ENCODE data around the gene TNFAIP8L3. TPM values are rescaled to one million over a fixed set of nuclear protein-coding genes. Genes with fewer than 3 reads are reported as not detected.

Gene TNFAIP8L3
- polyA plus RNA-seq, 2 of the 4 experiments (the other 2 are of a cell fraction): 0.26 to 1.8 TPM

DNA sequence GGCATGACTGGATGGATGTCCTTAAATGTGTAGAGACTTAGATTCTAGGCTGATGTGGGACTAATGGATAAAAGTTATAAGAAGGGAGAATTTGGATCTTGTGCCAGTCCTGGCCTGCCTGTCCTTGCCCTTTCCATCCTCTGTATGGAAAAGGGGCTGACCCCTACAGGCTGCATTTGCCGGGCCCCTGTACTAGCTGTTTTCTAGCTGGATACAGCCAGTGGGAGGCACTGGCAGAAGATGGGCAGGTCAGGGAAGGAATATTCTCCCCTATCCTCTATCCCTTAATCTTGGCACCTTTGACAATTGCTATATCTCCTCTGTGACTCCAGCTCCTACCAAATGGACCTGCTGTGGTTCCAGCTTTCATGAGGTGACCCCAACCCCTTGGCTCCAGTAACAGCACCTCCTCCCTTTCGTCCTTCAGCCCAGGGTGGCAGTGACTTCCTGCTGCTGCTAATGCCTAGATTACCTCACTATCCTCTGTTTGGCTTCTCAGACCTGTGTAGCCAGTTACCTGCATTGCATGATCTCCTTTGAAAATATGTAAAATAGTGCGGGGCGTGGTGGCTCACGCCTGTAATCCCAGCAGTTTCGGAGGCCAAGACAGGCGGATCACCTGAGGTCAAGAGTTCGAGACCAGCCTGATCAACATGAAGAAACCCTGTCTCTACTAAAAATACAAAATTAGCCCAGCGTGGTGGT, 6.2 kb upstream of the TNFAIP8L3 start:
- 19% methylated on average over 9 of the region's 9 CpGs for WGBS (ENCODE audit: missing lambda C conversion rate)
- peak in 1 of 2 experiments; percentile 37; a peak in 3 of 6 replicates for ATAC-seq
- no peak for DNase-seq (ENCODE audit: low read depth in 1 of 2, low spot score in 1 of 2)
- ChIA-PET POLR2A (no interaction called here), CTCF (interaction anchor here (1.0 to 1.3 kb wide), 3 partner anchors 9 to 19 kb away, joined by 3 to 4 read pairs (median 3); no protein-coding TSS in a partner anchor)
- TF ChIP-seq MYC (IDR thresholded peaks at IDR 0.05; ENCODE audit: borderline replicate concordance, low read length) (no peak), ESRRA (IDR thresholded peaks at IDR 0.05; ENCODE audit: borderline replicate concordance, low read length) (no peak), RCOR1 (IDR thresholded peaks at IDR 0.05; ENCODE audit: low read depth, low read length) (no peak), JUN (IDR thresholded peaks at IDR 0.05) (no peak), CBX2 (IDR thresholded peaks at IDR 0.05; ENCODE audit: borderline replicate concordance, low read depth) (no peak), FOSL2 (IDR thresholded peaks at IDR 0.05) (no peak), FOSL2 (CRISPR knock-in tag; IDR thresholded peaks at IDR 0.05) (no peak), HEYL (CRISPR knock-in tag; IDR thresholded peaks at IDR 0.05) (no peak), JUNB (IDR thresholded peaks at IDR 0.05) (no peak), POLR2A (IDR thresholded peaks at IDR 0.05; ENCODE audit: low read length) (no peak), KDM1A (IDR thresholded peaks at IDR 0.05; ENCODE audit: low read depth) (no peak), TP53 (CRISPR knock-in tag; IDR thresholded peaks at IDR 0.05) (no peak), HDAC2 (IDR thresholded peaks at IDR 0.05) (no peak), CEBPB (IDR thresholded peaks at IDR 0.05) (no peak)
- TF ChIP-seq, protein P1, sequence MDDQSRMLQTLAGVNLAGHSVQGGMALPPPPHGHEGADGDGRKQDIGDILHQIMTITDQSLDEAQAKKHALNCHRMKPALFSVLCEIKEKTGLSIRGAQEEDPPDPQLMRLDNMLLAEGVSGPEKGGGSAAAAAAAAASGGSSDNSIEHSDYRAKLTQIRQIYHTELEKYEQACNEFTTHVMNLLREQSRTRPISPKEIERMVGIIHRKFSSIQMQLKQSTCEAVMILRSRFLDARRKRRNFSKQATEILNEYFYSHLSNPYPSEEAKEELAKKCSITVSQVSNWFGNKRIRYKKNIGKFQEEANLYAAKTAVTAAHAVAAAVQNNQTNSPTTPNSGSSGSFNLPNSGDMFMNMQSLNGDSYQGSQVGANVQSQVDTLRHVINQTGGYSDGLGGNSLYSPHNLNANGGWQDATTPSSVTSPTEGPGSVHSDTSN (IDR thresholded peaks at IDR 0.05): no peak
- TF ChIP-seq, protein P2, sequence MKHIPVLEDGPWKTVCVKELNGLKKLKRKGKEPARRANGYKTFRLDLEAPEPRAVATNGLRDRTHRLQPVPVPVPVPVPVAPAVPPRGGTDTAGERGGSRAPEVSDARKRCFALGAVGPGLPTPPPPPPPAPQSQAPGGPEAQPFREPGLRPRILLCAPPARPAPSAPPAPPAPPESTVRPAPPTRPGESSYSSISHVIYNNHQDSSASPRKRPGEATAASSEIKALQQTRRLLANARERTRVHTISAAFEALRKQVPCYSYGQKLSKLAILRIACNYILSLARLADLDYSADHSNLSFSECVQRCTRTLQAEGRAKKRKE (CRISPR knock-in tag; IDR thresholded peaks at IDR 0.05; ENCODE audit: low read depth): no peak
- TF ChIP-seq, protein P3, sequence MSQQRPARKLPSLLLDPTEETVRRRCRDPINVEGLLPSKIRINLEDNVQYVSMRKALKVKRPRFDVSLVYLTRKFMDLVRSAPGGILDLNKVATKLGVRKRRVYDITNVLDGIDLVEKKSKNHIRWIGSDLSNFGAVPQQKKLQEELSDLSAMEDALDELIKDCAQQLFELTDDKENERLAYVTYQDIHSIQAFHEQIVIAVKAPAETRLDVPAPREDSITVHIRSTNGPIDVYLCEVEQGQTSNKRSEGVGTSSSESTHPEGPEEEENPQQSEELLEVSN (IDR thresholded peaks at IDR 0.05; ENCODE audit: borderline replicate concordance, low read depth): no peak
- Histone ChIP-seq H3K4me2 (no peak overlapping the region), H3K27ac (no peak overlapping the region), H3K4me1 (peaks cover 8% of the 10 kb centered on the region; the same call in 2 of the 3 replicates), H3K4me3 (no peak overlapping the region), H3K9me3 (no peaks in the 10 kb centered on the region; the same call in 2 of the 3 replicates)
- no peak for FAIRE-seq

DNA sequence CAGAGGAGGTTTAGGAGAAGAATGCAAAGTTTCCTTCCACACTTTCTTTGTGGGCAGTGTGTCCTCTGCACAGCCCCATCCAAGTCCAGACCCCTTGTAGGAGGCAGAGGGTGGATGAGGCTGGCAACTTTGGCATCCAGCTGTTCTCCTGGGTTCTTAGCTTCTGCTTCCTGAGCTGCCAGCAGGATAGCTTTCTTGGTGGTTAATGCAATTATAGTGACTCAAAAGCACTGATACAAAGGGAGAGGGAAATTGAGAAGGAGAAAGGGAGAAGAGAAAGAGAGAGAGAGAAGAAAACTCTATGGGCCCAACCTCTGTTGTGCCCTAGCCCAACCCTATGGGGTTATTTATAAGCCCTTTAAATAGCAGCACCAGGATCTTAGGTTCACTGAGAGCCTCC, 4.5 kb upstream of the TNFAIP8L3 start:
- no peak for DNase-seq (ENCODE audit: low read depth in 1 of 2, low spot score in 1 of 2)
- CTCF ChIA-PET: interaction anchor here (0.9 to 1.8 kb wide), 5 partner anchors 14 to 154 kb away, joined by 3 to 7 read pairs (median 3); no protein-coding TSS in a partner anchor
- H3K9me3 ChIP-seq: no peaks in the 10 kb centered on the region; the same call in 2 of the 3 replicates
- no peak for FAIRE-seq
- no peak overlapping the region for H3K4me3 ChIP-seq
- peaks cover 12% of the 10 kb centered on the region; the same call in 2 of the 3 replicates for H3K4me1 ChIP-seq
- no peak for ATAC-seq
- no peak overlapping the region for H3K4me2 ChIP-seq
- POLR2A ChIA-PET: no interaction called here
- H3K27ac ChIP-seq: no peak overlapping the region
- TF ChIP-seq RNF2 (IDR thresholded peaks at IDR 0.05; ENCODE audit: borderline replicate concordance, low read depth): no peak
- no peak for TF ChIP-seq HOXB5 (CRISPR knock-in tag; IDR thresholded peaks at IDR 0.05)
- TF ChIP-seq MAZ (IDR thresholded peaks at IDR 0.05; ENCODE audit: borderline replicate concordance, low read depth, low read length): no peak
- TF ChIP-seq MAFK (IDR thresholded peaks at IDR 0.05; ENCODE audit: partially characterized antibody): no peak
- TF ChIP-seq FOSB (CRISPR knock-in tag; IDR thresholded peaks at IDR 0.05): no peak
- no peak for TF ChIP-seq GATA3 (IDR thresholded peaks at IDR 0.05; ENCODE audit: borderline replicate concordance)
- no peak for TF ChIP-seq HOXA7 (CRISPR knock-in tag; IDR thresholded peaks at IDR 0.05)
- TF ChIP-seq ZNF302 (CRISPR knock-in tag; IDR thresholded peaks at IDR 0.05): no peak
- TF ChIP-seq, protein P4, sequence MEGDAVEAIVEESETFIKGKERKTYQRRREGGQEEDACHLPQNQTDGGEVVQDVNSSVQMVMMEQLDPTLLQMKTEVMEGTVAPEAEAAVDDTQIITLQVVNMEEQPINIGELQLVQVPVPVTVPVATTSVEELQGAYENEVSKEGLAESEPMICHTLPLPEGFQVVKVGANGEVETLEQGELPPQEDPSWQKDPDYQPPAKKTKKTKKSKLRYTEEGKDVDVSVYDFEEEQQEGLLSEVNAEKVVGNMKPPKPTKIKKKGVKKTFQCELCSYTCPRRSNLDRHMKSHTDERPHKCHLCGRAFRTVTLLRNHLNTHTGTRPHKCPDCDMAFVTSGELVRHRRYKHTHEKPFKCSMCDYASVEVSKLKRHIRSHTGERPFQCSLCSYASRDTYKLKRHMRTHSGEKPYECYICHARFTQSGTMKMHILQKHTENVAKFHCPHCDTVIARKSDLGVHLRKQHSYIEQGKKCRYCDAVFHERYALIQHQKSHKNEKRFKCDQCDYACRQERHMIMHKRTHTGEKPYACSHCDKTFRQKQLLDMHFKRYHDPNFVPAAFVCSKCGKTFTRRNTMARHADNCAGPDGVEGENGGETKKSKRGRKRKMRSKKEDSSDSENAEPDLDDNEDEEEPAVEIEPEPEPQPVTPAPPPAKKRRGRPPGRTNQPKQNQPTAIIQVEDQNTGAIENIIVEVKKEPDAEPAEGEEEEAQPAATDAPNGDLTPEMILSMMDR (IDR thresholded peaks at IDR 0.05): no peak
- TF ChIP-seq, protein P5, sequence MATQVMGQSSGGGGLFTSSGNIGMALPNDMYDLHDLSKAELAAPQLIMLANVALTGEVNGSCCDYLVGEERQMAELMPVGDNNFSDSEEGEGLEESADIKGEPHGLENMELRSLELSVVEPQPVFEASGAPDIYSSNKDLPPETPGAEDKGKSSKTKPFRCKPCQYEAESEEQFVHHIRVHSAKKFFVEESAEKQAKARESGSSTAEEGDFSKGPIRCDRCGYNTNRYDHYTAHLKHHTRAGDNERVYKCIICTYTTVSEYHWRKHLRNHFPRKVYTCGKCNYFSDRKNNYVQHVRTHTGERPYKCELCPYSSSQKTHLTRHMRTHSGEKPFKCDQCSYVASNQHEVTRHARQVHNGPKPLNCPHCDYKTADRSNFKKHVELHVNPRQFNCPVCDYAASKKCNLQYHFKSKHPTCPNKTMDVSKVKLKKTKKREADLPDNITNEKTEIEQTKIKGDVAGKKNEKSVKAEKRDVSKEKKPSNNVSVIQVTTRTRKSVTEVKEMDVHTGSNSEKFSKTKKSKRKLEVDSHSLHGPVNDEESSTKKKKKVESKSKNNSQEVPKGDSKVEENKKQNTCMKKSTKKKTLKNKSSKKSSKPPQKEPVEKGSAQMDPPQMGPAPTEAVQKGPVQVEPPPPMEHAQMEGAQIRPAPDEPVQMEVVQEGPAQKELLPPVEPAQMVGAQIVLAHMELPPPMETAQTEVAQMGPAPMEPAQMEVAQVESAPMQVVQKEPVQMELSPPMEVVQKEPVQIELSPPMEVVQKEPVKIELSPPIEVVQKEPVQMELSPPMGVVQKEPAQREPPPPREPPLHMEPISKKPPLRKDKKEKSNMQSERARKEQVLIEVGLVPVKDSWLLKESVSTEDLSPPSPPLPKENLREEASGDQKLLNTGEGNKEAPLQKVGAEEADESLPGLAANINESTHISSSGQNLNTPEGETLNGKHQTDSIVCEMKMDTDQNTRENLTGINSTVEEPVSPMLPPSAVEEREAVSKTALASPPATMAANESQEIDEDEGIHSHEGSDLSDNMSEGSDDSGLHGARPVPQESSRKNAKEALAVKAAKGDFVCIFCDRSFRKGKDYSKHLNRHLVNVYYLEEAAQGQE (IDR thresholded peaks at IDR 0.05): no peak
- TF ChIP-seq EHF (CRISPR knock-in tag; IDR thresholded peaks at IDR 0.05): no peak
- TF ChIP-seq CEBPB (IDR thresholded peaks at IDR 0.05): no peak
- TF ChIP-seq JUN (IDR thresholded peaks at IDR 0.05): no peak
- TF ChIP-seq, protein P6, sequence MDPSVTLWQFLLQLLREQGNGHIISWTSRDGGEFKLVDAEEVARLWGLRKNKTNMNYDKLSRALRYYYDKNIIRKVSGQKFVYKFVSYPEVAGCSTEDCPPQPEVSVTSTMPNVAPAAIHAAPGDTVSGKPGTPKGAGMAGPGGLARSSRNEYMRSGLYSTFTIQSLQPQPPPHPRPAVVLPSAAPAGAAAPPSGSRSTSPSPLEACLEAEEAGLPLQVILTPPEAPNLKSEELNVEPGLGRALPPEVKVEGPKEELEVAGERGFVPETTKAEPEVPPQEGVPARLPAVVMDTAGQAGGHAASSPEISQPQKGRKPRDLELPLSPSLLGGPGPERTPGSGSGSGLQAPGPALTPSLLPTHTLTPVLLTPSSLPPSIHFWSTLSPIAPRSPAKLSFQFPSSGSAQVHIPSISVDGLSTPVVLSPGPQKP (IDR thresholded peaks at IDR 0.05; ENCODE audit: low read depth, low read length): no peak
- TF ChIP-seq KDM1A (IDR thresholded peaks at IDR 0.05; ENCODE audit: low read depth): no peak
- TF ChIP-seq NFE2L2 (conservative IDR thresholded peaks at IDR 0.05; ENCODE audit: low read length): no peak
